Activated CD8-positive, alpha-beta T cell treated with anti-CD3 and anti-CD28 coated beads, Interleukin-2, amount 10 ng/mL, durations not matched to agents 7 days and 5 days (primary cell): ENCODE measurements around the gene PID1. TPM values are rescaled to one million over a fixed set of nuclear protein-coding genes. Genes with fewer than 3 reads are reported as not detected.

Experiments
- ATAC-seq: fragments of 150-1000 bp; cut with Tn5 transposase; one replicate; pipeline ENCODE4 v1.10.0; 2021; ENCODE audit warnings: moderate library complexity
- CTCF ChIA-PET: fragments of 350-600 bp; sonication (Branson Sonifier 250); formaldehyde crosslinking; loops from one replicate; lab custom pipeline; 2021; ENCODE audit warnings: antibody characterized with exemption; lab: Charles Lee
- POLR2A ChIA-PET: fragments of 350-600 bp; sonication (Branson Sonifier 250); formaldehyde crosslinking; loops from one replicate; lab custom pipeline; 2021; ENCODE audit warnings: antibody characterized with exemption; lab: Charles Lee
- DNase-seq: peaks from one replicate; pipeline ENCODE4 v3.0.0-alpha.2; 2020
- H3K27ac Mint-ChIP-seq: one replicate; pipeline ENCODE4 v1.8.0; 2021; ENCODE audit warnings: mild to moderate bottlenecking, mixed read lengths
- H3K27me3 Mint-ChIP-seq: one replicate; pipeline ENCODE4 v1.8.0; 2021; ENCODE audit warnings: low read depth, mixed read lengths
- H3K36me3 Mint-ChIP-seq: one replicate; pipeline ENCODE4 v1.8.0; 2021; ENCODE audit warnings: low read depth, mixed read lengths
- H3K4me1 Mint-ChIP-seq: one replicate; pipeline ENCODE4 v1.8.0; 2021; ENCODE audit warnings: low read depth, mixed read lengths
- H3K4me3 Mint-ChIP-seq: one replicate; pipeline ENCODE4 v1.8.0; 2021; ENCODE audit warnings: mild to moderate bottlenecking, mixed read lengths
- H3K9me3 Mint-ChIP-seq: one replicate; pipeline ENCODE4 v1.8.0; 2022; ENCODE audit warnings: mixed read lengths; ENCODE audit not compliant: insufficient read depth
- total RNA-seq, 2 experiments: library from RNA; stranded (reverse); gene quantifications; one replicate each; pipeline ENCODE4 v1.2.3, GENCODE V29; 2021

PID1 gene
- total RNA-seq, 2 experiments from 2014 or later, result not detected

DNA sequence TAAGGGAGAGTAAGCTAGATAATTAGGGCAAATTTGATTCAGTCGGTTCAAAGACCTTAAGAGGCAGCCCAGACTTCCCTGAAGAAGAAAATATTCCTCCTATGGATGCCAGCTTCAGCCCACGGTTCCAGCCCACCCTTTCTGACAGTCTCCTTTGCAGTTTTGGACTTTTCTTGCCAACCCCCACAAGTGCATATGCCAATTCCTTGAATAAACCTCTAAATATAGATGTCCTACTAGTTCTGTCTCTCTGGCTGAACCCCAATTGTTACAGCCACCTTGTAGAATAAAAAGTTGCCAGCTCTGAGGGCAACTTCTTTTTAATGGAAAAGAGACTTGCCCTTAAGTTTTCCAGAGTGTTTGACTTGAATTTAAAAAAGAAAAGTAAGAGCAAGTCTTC, 111.7 kb downstream of the PID1 start:
- H3K36me3 Mint-ChIP-seq, result no peaks in the 10 kb centered on the region
- no peaks in the 10 kb centered on the region for H3K27me3 Mint-ChIP-seq
- POLR2A ChIA-PET, result no interaction called here
- H3K27ac Mint-ChIP-seq, result no peak overlapping the region
- DNase-seq, result no peak
- no peaks in the 10 kb centered on the region for H3K4me1 Mint-ChIP-seq
- ATAC-seq, result no peak
- CTCF ChIA-PET, result no interaction called here
- no peaks in the 10 kb centered on the region for H3K9me3 Mint-ChIP-seq
- H3K4me3 Mint-ChIP-seq, result no peak overlapping the region

GRCh38 chr2:229154381-229154780, 116.7 kb downstream of the PID1 start:
- CTCF ChIA-PET, result no interaction called here
- H3K4me3 Mint-ChIP-seq, result no peak overlapping the region
- no peaks in the 10 kb centered on the region for H3K36me3 Mint-ChIP-seq

GRCh38 chr2:229153951-229154350, 117.1 kb downstream of the PID1 start:
- Mint-ChIP-seq H3K27ac (no peak overlapping the region), H3K4me1 (no peaks in the 10 kb centered on the region), H3K4me3 (no peak overlapping the region), H3K27me3 (no peaks in the 10 kb centered on the region), H3K36me3 (no peaks in the 10 kb centered on the region), H3K9me3 (no peaks in the 10 kb centered on the region)
- POLR2A ChIA-PET, result no interaction called here
- ATAC-seq (no peak), DNase-seq (no peak)
- CTCF ChIA-PET, result no interaction called here

More at GRCh38 chr2:229154381-229154780, 116.7 kb downstream of the PID1 start:
- Mint-ChIP-seq H3K4me1 (no peaks in the 10 kb centered on the region), H3K27me3 (no peaks in the 10 kb centered on the region), H3K27ac (no peak overlapping the region), H3K9me3 (no peaks in the 10 kb centered on the region)
- DNase-seq (no peak), ATAC-seq (no peak)
- POLR2A ChIA-PET, result no interaction called here

GRCh38 chr2:229153267-229153666, 117.8 kb downstream of the PID1 start:
- ChIA-PET CTCF (no interaction called here), POLR2A (no interaction called here)
- ATAC-seq, result no peak

GRCh38 chr2:229152674-229153073, 118.4 kb downstream of the PID1 start:
- ATAC-seq, result no peak
- no peak for DNase-seq
- H3K27me3 Mint-ChIP-seq, result no peaks in the 10 kb centered on the region
- no peak overlapping the region for H3K27ac Mint-ChIP-seq
- H3K4me3 Mint-ChIP-seq, result no peak overlapping the region
- no peaks in the 10 kb centered on the region for H3K36me3 Mint-ChIP-seq
- no peaks in the 10 kb centered on the region for H3K4me1 Mint-ChIP-seq
- no peaks in the 10 kb centered on the region for H3K9me3 Mint-ChIP-seq
- ChIA-PET CTCF (no interaction called here), POLR2A (no interaction called here)

More at GRCh38 chr2:229153267-229153666, 117.8 kb downstream of the PID1 start:
- no peaks in the 10 kb centered on the region for H3K4me1 Mint-ChIP-seq
- no peaks in the 10 kb centered on the region for H3K36me3 Mint-ChIP-seq
- H3K27ac Mint-ChIP-seq, result no peak overlapping the region
- no peak for DNase-seq
- no peaks in the 10 kb centered on the region for H3K27me3 Mint-ChIP-seq
- no peaks in the 10 kb centered on the region for H3K9me3 Mint-ChIP-seq
- no peak overlapping the region for H3K4me3 Mint-ChIP-seq

- ATAC-seq (no peak), DNase-seq (no peak)
- ChIA-PET POLR2A (no interaction called here), CTCF (no interaction called here)
- H3K9me3 Mint-ChIP-seq, result no peaks in the 10 kb centered on the region
- H3K4me1 Mint-ChIP-seq, result no peaks in the 10 kb centered on the region
- H3K27me3 Mint-ChIP-seq, result no peaks in the 10 kb centered on the region
- H3K27ac Mint-ChIP-seq, result no peak overlapping the region
- H3K36me3 Mint-ChIP-seq, result no peaks in the 10 kb centered on the region
- H3K4me3 Mint-ChIP-seq, result no peak overlapping the region
These were observed 120.8 kb downstream of the PID1 start for GRCh38 chr2:229150317-229150716.

GRCh38 chr2:229141424-229142025, 129.6 kb downstream of the PID1 start:
- H3K9me3 Mint-ChIP-seq, result no peaks in the 10 kb centered on the region
- H3K36me3 Mint-ChIP-seq, result no peaks in the 10 kb centered on the region
- ATAC-seq (no peak), DNase-seq (no peak)
- H3K4me3 Mint-ChIP-seq, result no peak overlapping the region
- H3K27me3 Mint-ChIP-seq, result no peaks in the 10 kb centered on the region
- H3K4me1 Mint-ChIP-seq, result no peaks in the 10 kb centered on the region
- ChIA-PET POLR2A (no interaction called here), CTCF (no interaction called here)
- no peak overlapping the region for H3K27ac Mint-ChIP-seq

- Mint-ChIP-seq H3K36me3 (no peaks in the 10 kb centered on the region), H3K4me1 (no peaks in the 10 kb centered on the region), H3K9me3 (no peaks in the 10 kb centered on the region), H3K27ac (no peak overlapping the region), H3K4me3 (no peak overlapping the region), H3K27me3 (no peaks in the 10 kb centered on the region)
- ATAC-seq (no peak), DNase-seq (no peak)
- POLR2A ChIA-PET, result no interaction called here
- CTCF ChIA-PET, result no interaction called here
These were observed 133.4 kb downstream of the PID1 start for GRCh38 chr2:229137639-229138038.

GRCh38 chr2:229137066-229137465, 134.0 kb downstream of the PID1 start:
- ATAC-seq, result no peak

GRCh38 chr2:229133155-229133772, 137.8 kb downstream of the PID1 start:
- Mint-ChIP-seq H3K4me1 (no peaks in the 10 kb centered on the region), H3K9me3 (no peaks in the 10 kb centered on the region), H3K27me3 (no peaks in the 10 kb centered on the region), H3K4me3 (no peak overlapping the region), H3K36me3 (no peaks in the 10 kb centered on the region), H3K27ac (no peak overlapping the region)
- ChIA-PET CTCF (no interaction called here), POLR2A (no interaction called here)
- DNase-seq (no peak), ATAC-seq (no peak)

More at GRCh38 chr2:229137066-229137465, 134.0 kb downstream of the PID1 start:
- no peaks in the 10 kb centered on the region for H3K9me3 Mint-ChIP-seq
- H3K4me1 Mint-ChIP-seq, result no peaks in the 10 kb centered on the region
- ChIA-PET POLR2A (no interaction called here), CTCF (no interaction called here)
- H3K27me3 Mint-ChIP-seq, result no peaks in the 10 kb centered on the region
- DNase-seq, result no peak
- no peak overlapping the region for H3K4me3 Mint-ChIP-seq
- no peak overlapping the region for H3K27ac Mint-ChIP-seq
- no peaks in the 10 kb centered on the region for H3K36me3 Mint-ChIP-seq

DNA sequence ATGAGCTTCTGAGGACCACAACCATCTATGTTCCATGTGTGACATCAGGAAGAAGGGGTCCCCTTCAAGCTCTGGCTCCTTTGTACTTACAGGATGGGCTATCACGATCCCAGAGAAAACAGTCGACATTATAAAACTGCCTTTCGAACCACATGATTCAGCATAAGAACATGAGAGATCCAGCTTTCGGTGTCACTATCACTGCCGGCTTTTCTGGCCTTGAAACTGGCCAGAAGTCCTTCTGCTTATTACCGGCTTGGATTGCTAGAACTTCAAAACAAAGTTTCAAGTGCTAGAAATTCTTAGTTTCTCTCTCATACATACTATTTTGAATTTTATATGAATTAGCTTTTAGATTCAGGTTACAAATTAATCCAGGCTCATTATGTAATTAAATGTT, 138.9 kb downstream of the PID1 start:
- POLR2A ChIA-PET, result no interaction called here
- H3K27ac Mint-ChIP-seq, result no peak overlapping the region
- ATAC-seq (no peak), DNase-seq (no peak)
- no peaks in the 10 kb centered on the region for H3K9me3 Mint-ChIP-seq
- no peak overlapping the region for H3K4me3 Mint-ChIP-seq
- H3K36me3 Mint-ChIP-seq, result no peaks in the 10 kb centered on the region
- CTCF ChIA-PET, result no interaction called here
- H3K4me1 Mint-ChIP-seq, result no peaks in the 10 kb centered on the region
- H3K27me3 Mint-ChIP-seq, result no peaks in the 10 kb centered on the region

GRCh38 chr2:229130522-229130921, 140.6 kb downstream of the PID1 start:
- CTCF ChIA-PET, result no interaction called here
- Mint-ChIP-seq H3K27ac (no peak overlapping the region), H3K9me3 (peaks cover 3% of the 10 kb centered on the region), H3K4me1 (no peaks in the 10 kb centered on the region), H3K36me3 (no peaks in the 10 kb centered on the region), H3K4me3 (no peak overlapping the region), H3K27me3 (no peaks in the 10 kb centered on the region)
- POLR2A ChIA-PET, result no interaction called here
- ATAC-seq (no peak), DNase-seq (no peak)
